SIG-M5 treated with dmso at 0.1 percent for 504 hours (cell line): ENCODE data around the gene ZNF10.

Experiments
- DNase-seq: peaks from one replicate; lab custom pipeline; 2025; ENCODE audit not compliant: unreplicated experiment; lab: John Stamatoyannopoulos, UW

Gene ZNF10

DNA sequence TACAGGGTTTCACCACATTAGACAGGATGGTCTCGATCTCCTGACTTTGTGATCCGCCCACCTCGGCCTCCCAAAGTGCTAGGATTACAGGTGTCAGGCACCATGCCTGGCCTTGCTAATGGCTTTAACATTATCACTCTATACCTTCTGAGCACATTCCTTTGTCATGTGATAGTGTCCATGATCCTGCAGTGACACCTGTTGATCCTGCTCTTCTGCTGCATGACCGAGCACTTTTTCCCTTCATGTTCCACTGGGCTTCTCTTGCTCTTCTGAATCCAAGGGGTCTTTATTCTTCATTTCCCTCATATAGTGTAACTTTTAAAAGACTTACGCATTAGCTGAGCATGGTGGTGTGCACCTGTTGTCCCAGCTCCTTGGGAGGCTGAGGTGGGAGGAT lies 62.4 kb downstream of the ZNF10 start:
- no peak for DNase-seq

DNA sequence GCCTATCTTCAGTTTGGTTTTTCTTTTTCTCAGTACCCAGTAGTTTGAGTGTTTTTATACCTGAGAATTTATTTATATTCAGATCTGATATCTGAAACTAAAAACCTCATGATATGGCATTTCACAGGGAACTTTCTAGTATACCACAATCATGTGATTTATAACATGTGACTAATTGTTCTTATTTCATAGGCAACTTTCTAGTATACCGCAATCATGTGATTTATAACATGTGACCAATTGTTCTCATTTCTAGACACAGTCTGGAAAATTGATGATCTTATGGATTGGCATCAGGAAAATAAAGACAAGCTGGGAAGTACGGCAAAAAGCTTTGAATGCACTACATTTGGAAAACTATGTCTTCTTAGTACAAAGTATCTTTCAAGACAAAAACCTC lies 71.5 kb downstream of the ZNF10 start:
- DNase-seq: no peak

DNA sequence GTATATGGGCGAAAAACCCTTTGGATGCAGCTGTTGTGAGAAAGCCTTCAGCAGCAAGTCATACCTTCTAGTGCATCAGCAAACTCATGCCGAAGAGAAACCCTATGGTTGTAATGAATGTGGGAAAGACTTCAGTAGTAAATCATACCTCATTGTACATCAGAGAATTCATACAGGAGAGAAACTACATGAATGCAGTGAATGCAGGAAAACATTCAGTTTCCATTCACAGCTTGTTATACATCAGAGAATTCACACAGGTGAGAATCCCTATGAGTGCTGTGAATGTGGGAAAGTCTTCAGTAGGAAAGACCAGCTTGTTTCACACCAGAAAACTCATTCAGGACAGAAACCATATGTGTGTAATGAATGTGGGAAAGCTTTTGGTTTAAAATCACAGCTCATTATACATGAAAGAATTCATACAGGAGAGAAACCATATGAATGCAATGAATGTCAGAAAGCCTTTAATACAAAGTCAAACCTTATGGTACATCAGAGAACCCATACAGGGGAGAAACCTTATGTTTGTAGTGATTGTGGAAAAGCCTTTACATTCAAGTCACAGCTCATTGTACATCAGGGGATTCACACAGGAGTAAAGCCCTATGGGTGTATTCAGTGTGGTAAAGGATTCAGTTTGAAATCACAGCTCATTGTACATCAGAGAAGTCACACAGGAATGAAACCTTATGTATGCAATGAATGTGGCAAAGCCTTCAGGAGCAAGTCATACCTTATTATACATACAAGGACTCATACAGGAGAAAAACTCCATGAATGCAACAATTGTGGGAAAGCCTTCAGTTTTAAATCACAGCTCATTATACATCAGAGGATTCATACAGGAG lies 72.3 kb downstream of the ZNF10 start:
- no peak for DNase-seq

DNA sequence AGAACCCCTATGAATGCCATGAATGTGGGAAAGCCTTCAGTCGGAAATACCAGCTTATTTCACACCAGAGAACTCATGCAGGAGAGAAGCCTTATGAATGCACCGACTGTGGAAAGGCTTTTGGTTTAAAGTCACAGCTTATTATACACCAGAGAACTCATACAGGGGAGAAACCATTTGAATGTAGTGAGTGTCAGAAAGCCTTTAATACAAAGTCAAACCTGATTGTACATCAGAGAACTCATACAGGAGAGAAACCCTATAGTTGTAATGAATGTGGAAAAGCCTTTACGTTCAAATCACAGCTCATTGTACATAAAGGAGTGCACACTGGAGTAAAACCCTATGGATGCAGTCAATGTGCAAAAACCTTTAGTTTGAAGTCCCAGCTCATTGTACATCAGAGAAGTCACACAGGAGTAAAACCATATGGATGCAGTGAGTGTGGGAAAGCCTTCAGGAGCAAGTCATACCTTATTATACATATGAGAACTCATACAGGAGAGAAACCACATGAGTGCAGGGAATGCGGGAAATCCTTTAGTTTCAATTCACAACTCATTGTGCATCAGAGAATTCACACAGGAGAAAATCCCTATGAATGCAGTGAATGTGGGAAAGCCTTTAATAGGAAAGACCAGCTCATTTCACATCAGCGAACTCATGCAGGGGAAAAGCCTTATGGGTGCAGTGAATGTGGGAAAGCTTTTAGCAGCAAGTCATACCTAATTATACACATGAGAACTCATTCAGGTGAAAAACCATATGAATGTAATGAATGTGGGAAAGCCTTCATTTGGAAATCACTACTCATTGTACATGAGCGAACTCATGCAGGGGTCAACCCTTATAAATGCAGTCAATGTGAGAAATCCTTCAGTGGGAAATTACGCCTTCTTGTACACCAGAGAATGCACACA lies 73.2 kb downstream of the ZNF10 start:
- DNase-seq: no peak

DNA sequence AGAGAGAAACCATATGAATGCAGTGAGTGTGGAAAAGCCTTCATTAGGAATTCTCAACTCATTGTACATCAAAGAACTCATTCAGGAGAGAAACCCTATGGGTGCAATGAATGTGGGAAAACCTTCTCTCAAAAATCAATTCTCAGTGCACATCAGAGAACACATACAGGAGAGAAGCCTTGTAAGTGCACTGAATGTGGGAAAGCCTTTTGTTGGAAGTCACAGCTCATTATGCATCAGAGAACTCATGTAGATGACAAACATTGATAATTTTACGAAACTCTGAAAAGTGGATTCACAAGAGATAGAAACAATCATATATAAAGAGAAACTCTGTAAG lies 73.8 kb downstream of the ZNF10 start:
- DNase-seq: no peak

DNA sequence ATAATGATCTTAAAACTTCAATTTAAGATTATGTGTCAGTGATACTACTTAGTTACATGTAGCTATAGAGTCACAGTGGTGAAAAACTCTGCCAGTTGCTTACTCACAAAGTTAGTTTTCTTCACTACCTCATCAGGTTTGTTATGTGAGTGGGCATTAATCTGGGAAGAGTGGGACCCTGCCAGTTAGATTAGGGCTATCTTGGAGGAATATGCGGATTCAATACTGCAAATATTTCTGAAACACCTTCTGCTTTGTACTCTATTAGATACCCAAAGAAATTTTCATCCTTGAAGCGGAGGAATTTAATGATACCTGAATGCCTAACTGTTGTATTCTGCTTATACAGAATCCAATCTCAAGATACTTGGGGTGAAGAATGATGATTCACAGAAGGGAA lies 76.0 kb downstream of the ZNF10 start:
- DNase-seq: no peak
